Keratinocyte (primary cell): ENCODE measurements around the gene PSG7. TPM values are rescaled to one million over a fixed set of nuclear protein-coding genes. Genes with fewer than 3 reads are reported as not detected.
"Not testable (repeated sequence)": the region's sequence is repeated elsewhere in the genome, so short reads cannot be mapped to it uniquely, and the experiment has no call there.

Experiments
- DNase-seq: peaks from one replicate; pipeline ENCODE4 v3.0.0-alpha.2; 2011; ENCODE audit warnings: low read depth, missing footprints, low spot score
- FAIRE-seq: peaks from 2 replicates; lab custom pipeline; 2011; peaks lifted over from hg19 to GRCh38; lab: Jason Lieb, UNC
- H2AFZ ChIP-seq: 2 replicates; pipeline ENCODE4 v1.6.0; 2012; ENCODE audit warnings: low read length, control low read depth, inconsistent platforms; ENCODE audit not compliant: control insufficient read depth
- H3K27ac ChIP-seq: 2 replicates; pipeline ENCODE4 v1.5.1; 2011; ENCODE audit warnings: low read length; ENCODE audit not compliant: control insufficient read depth, insufficient read depth
- H3K27me3 ChIP-seq: 3 replicates; pipeline ENCODE4 v1.6.0; 2011; ENCODE audit warnings: low read length; ENCODE audit not compliant: control insufficient read depth, insufficient read depth; ENCODE audit errors: extremely low read depth
- H3K36me3 ChIP-seq, 2 experiments: 2 replicates in 1 of 2; 3 replicates in 1 of 2; pipeline ENCODE4 v1.5.1; 2011; ENCODE audit warnings: low read length in 2 of 2, mild to moderate bottlenecking in 1 of 2; ENCODE audit not compliant: control insufficient read depth in 2 of 2, insufficient read depth in 2 of 2; ENCODE audit errors: extremely low read depth in 1 of 2
- H3K4me1 ChIP-seq: 3 replicates; pipeline ENCODE4 v1.5.1; 2011; ENCODE audit warnings: low read length; ENCODE audit not compliant: control insufficient read depth, insufficient read depth; ENCODE audit errors: extremely low read depth
- H3K4me2 ChIP-seq: 3 replicates; pipeline ENCODE4 v1.6.0; 2011; ENCODE audit warnings: low read depth, low read length; ENCODE audit not compliant: control insufficient read depth, insufficient read depth; ENCODE audit errors: extremely low read depth
- H3K4me3 ChIP-seq, 3 experiments: fragments of 200-600 bp in 1 of 3; sonication (generic) in 1 of 3; 2 replicates in 2 of 3; 3 replicates in 1 of 3; pipeline ENCODE4 v1.5.1; 2011 to 2016; ENCODE audit warnings: low read length in 3 of 3, mild to moderate bottlenecking in 3 of 3, control low read depth in 2 of 3, inconsistent platforms in 1 of 3, low read depth in 1 of 3, mixed read lengths in 1 of 3, mixed run types in 1 of 3, moderate library complexity in 1 of 3; ENCODE audit not compliant: control insufficient read depth in 2 of 3, insufficient read depth in 2 of 3; ENCODE audit errors: extremely low read depth in 1 of 3
- H3K79me2 ChIP-seq: 2 replicates; pipeline ENCODE4 v1.6.0; 2012; ENCODE audit warnings: low read length; ENCODE audit not compliant: control insufficient read depth, insufficient read depth
- H3K9ac ChIP-seq: 3 replicates; pipeline ENCODE4 v1.6.0; 2011; ENCODE audit warnings: low read length; ENCODE audit not compliant: control insufficient read depth, insufficient read depth; ENCODE audit errors: extremely low read depth
- H3K9me1 ChIP-seq: 3 replicates; pipeline ENCODE4 v1.6.0; 2011; ENCODE audit warnings: low read length; ENCODE audit not compliant: control insufficient read depth, insufficient read depth; ENCODE audit errors: extremely low read depth
- H3K9me3 ChIP-seq: 2 replicates; pipeline ENCODE4 v1.5.1; 2012; ENCODE audit warnings: low read depth, low read length; ENCODE audit not compliant: control insufficient read depth
- H4K20me1 ChIP-seq: 3 replicates; pipeline ENCODE4 v1.6.0; 2011; ENCODE audit warnings: low read length; ENCODE audit not compliant: control insufficient read depth, insufficient read depth; ENCODE audit errors: extremely low read depth
- dilution Hi-C: fragments of 300-500 bp; cut with MboI; formaldehyde crosslinking; loops from one replicate; pipeline ENCODE4 v1.7.0; 2020; ENCODE audit warnings: low sequenced_read_pairs; ENCODE audit not compliant: extremely low pct_ligation_motif_present
- polyA plus RNA-seq, 5 experiments: library from polyadenylated mRNA; depleted of rRNA in 3 of 5; stranded (reverse) in 3 of 5; stranded (forward) in 1 of 5; unstranded in 1 of 5; fragments of >200 nt; gene quantifications; 1 replicate in 1 of 5; 2 replicates in 3 of 5; 3 replicates in 1 of 5; pipeline versions ENCODE4 v1.2.1 to v1.2.3, GENCODE V29; 2011 to 2012; ENCODE audit warnings: missing spikeins in 2 of 5, low read depth in 1 of 5, low replicate concordance in 1 of 5

Gene PSG7
- polyA plus RNA-seq, 1 donor (not counting 4 experiments of a cell fraction or from before 2014, with no cell fraction given) = not detected

DNA sequence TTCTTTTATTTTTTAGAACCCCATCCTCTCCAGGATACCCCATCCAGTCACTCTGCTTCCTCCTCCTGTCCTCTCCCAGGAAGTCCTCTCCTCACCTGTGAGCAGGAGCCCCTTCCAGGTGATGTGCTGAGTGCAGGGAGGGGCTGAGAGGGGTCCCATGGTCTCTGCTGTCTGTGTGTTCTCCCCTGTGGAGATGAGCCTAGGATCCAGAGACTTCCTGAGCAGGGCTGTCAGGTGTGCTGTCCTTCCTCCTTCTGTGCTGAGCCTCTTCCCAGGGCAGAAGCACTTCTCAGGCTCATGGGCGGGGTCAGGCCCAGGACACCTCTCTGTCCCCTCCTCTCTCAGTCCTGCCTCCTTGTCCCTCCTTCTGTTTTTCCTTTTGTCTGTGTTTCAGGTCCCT is 19.4 kb downstream of the PSG7 start, which contains the start of gene PSG6:
TSS of gene PSG6 (minus strand) at position 261 of the 400 bp plus-strand sequence. CDS start at position 159, 102 bp downstream.
- H3K27ac ChIP-seq, H3K9me3 ChIP-seq, dilution Hi-C loops, H2AFZ ChIP-seq, H3K4me3 ChIP-seq, H3K36me3 ChIP-seq, FAIRE-seq, H3K79me2 ChIP-seq, H3K9me1 ChIP-seq, H3K27me3 ChIP-seq, DNase-seq, H3K4me2 ChIP-seq, H3K9ac ChIP-seq, H3K4me1 ChIP-seq, H4K20me1 ChIP-seq: not testable (repeated sequence)

DNA sequence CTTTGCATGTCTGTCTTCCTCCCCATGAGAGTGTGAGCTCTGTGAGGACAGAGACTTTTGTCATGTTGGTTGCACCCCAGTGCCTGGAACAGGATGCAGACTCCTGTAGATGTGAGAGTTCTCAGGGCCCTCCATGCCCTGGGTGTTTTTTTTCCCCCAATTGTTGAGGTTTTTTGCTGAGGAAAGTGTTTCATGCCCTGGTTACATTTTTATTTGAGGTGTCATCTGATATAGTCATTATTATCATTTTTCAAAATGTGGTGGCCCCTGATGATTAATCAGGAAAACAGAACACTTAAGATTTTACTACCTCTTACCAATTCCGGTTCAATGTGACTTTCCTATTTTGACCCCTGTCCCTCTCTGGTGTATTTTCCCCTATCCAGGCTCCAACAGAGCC is 20.1 kb downstream of the PSG7 start:
- FAIRE-seq, dilution Hi-C loops: not testable (repeated sequence)

DNA sequence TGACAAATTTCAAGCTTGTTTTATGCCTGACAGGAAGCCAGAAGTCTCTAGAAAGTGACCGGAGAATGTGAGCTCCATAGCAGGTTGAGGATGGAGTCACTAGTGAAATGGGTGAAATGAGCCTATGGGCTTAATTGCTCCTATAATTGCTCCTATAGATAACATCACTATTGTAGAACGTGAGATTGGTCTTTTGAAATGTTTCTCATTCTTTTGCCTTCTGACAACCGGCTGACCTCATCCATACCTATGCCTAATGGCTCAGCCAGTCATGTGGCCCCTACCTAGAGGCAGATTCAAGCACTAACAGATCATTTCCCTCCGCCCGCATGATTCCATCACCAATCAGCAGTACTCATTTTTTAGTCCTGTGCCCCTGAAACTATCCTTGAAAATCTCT is 23.5 kb downstream of the PSG7 start:
- DNase-seq, H3K27ac ChIP-seq, H3K9ac ChIP-seq, dilution Hi-C loops, H3K79me2 ChIP-seq, H2AFZ ChIP-seq, H3K36me3 ChIP-seq, H3K4me3 ChIP-seq, H3K4me1 ChIP-seq, H4K20me1 ChIP-seq, H3K9me1 ChIP-seq, H3K4me2 ChIP-seq, H3K27me3 ChIP-seq, H3K9me3 ChIP-seq: not testable (repeated sequence)
- peak; percentile 76 for FAIRE-seq

More for the DNA sequence above, 20.1 kb downstream of the PSG7 start:
- H2AFZ ChIP-seq, H3K79me2 ChIP-seq, H3K9me3 ChIP-seq, H3K9ac ChIP-seq, H3K4me2 ChIP-seq, DNase-seq, H3K4me3 ChIP-seq, H3K27me3 ChIP-seq, H3K4me1 ChIP-seq, H3K27ac ChIP-seq, H3K9me1 ChIP-seq, H4K20me1 ChIP-seq, H3K36me3 ChIP-seq: not testable (repeated sequence)

DNA sequence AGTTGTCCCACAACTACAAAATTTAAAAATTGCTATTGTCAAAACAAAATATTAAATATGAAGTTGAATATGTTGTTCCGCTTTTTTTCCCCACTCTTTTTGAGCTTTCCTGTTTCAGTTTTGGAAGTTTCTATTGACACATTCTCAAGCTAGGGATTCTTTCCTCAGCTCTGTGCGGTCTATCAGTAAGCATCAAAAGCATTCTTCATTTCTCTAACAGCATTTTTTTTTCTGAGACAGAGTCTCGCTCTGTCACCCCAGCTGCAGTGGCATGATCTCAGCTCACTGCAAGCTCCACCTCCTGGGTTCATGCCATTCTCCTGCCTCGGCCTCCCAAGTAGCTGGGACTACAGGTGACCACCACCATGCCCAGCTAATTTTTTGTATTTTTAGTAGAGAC is 24.1 kb downstream of the PSG7 start:
- H3K9me3 ChIP-seq, H3K4me2 ChIP-seq, H2AFZ ChIP-seq, dilution Hi-C loops, H4K20me1 ChIP-seq, H3K9me1 ChIP-seq, DNase-seq, H3K4me3 ChIP-seq, FAIRE-seq, H3K9ac ChIP-seq, H3K4me1 ChIP-seq, H3K27me3 ChIP-seq, H3K27ac ChIP-seq, H3K36me3 ChIP-seq, H3K79me2 ChIP-seq: not testable (repeated sequence)

DNA sequence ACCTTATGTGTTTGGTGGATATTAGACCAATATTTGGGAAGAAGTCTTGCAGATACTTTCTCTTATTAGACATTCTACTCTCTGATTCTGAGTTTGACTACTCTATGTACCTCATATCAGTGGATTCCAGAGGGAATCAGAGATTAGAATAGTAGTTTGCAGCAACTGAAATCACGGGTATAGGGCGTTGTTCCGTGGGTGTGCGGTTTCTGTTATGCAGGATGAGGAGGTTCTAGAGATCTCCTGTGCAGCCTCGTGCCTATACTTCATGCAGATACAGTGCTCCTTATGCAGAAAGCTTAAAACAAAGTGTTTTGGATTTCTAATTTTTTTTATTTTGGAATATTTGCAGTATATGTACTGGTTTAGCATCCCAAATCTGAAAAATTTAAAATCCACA is 25.3 kb downstream of the PSG7 start:
- H3K9ac ChIP-seq, H4K20me1 ChIP-seq, FAIRE-seq, H3K9me3 ChIP-seq, dilution Hi-C loops, H3K36me3 ChIP-seq, H3K4me1 ChIP-seq, H3K9me1 ChIP-seq, H3K4me3 ChIP-seq, H3K79me2 ChIP-seq, DNase-seq, H2AFZ ChIP-seq, H3K27ac ChIP-seq, H3K4me2 ChIP-seq, H3K27me3 ChIP-seq: not testable (repeated sequence)
